OCI-LY1 (cell line): ENCODE measurements around the gene TRIM25.

Experiments used
- H2AFZ ChIP-seq: fragments of 200-600 bp; sonication (generic), shearing (Covaris generic); 2 replicates; pipeline ENCODE4 v1.6.0; 2014; ENCODE audit warnings: antibody characterized with exemption, mild to moderate bottlenecking, low read length
- H3F3A ChIP-seq: fragments of 200-600 bp; sonication (generic), shearing (Covaris generic); 2 replicates; pipeline ENCODE4 v1.6.0; 2014; ENCODE audit warnings: mild to moderate bottlenecking, antibody characterized with exemption, low read length, moderate library complexity; ENCODE audit not compliant: insufficient read depth
- H3K27ac ChIP-seq: fragments of 200-600 bp; sonication (generic); 2 replicates; pipeline ENCODE4 v1.5.1; 2014; ENCODE audit warnings: low read length, mixed run types, mild to moderate bottlenecking, low read depth; ENCODE audit not compliant: poor library complexity, severe bottlenecking
- H3K27me3 ChIP-seq: fragments of 200-600 bp; sonication (generic); 2 replicates; pipeline ENCODE4 v1.6.0; 2014; ENCODE audit warnings: antibody characterized with exemption, mild to moderate bottlenecking, low read length, moderate library complexity; ENCODE audit not compliant: insufficient read depth
- H3K36me3 ChIP-seq: fragments of 200-600 bp; sonication (generic); 2 replicates; pipeline ENCODE4 v1.6.1; 2014; ENCODE audit warnings: mild to moderate bottlenecking, antibody characterized with exemption, low read length, moderate library complexity, mixed read lengths; ENCODE audit not compliant: insufficient read depth
- H3K4me1 ChIP-seq: fragments of 200-600 bp; sonication (generic); 2 replicates; pipeline ENCODE4 v1.5.1; 2014; ENCODE audit warnings: mild to moderate bottlenecking, low read length, moderate library complexity; ENCODE audit not compliant: insufficient read depth, severe bottlenecking
- H3K4me2 ChIP-seq: fragments of 200-600 bp; sonication (generic), shearing (Covaris generic); 2 replicates; pipeline ENCODE4 v1.6.1; 2014; ENCODE audit warnings: low read length
- H3K4me3 ChIP-seq: fragments of 200-600 bp; sonication (generic); 2 replicates; pipeline ENCODE4 v1.5.1; 2014; ENCODE audit warnings: low read length, low read depth, mild to moderate bottlenecking, mixed read lengths; ENCODE audit not compliant: poor library complexity, severe bottlenecking
- H3K79me2 ChIP-seq: fragments of 200-600 bp; shearing (Covaris generic); 2 replicates; pipeline ENCODE4 v1.6.1; 2016; ENCODE audit warnings: mixed run types, low read length, mixed read lengths; ENCODE audit not compliant: insufficient read depth
- H3K9ac ChIP-seq: fragments of 200-600 bp; sonication (generic), shearing (Covaris generic); 2 replicates; pipeline ENCODE4 v1.6.1; 2014; ENCODE audit warnings: mild to moderate bottlenecking, low read length, mixed read lengths
- H3K9me2 ChIP-seq: fragments of 200-600 bp; sonication (generic), shearing (Covaris generic); 2 replicates; pipeline ENCODE4 v1.6.1; 2014; ENCODE audit warnings: low read depth, mild to moderate bottlenecking, low read length, mixed read lengths
- H3K9me3 ChIP-seq: fragments of 200-600 bp; shearing (Covaris generic); 2 replicates; pipeline ENCODE4 v1.6.1; 2014; ENCODE audit warnings: low read length, mixed read lengths
- H4K20me1 ChIP-seq: fragments of 200-600 bp; sonication (generic), shearing (Covaris generic); 2 replicates; pipeline ENCODE4 v1.6.0; 2016; ENCODE audit warnings: mild to moderate bottlenecking, low read length; ENCODE audit not compliant: insufficient read depth
- CTCF ChIP-seq: fragments of 200-600 bp; sonication (generic), shearing (Covaris generic); IDR thresholded peaks from 2 replicates; pipeline ENCODE4 v1.5.1; 2017; ENCODE audit warnings: mild to moderate bottlenecking, antibody characterized with exemption, low read length, moderate library complexity, mixed read lengths
- EZH2 ChIP-seq: fragments of 200-600 bp; sonication (generic), shearing (Covaris generic); IDR thresholded peaks from 2 replicates; pipeline ENCODE4 v1.8.0; 2017; ENCODE audit warnings: borderline replicate concordance, mixed run types, mild to moderate bottlenecking, antibody characterized with exemption, low read length, moderate library complexity, mixed read lengths

Gene TRIM25

GRCh38 chr17:56867948-56868376, 45.9 kb downstream of the TRIM25 start:
- H3K27ac ChIP-seq = no peak overlapping the region
- H2AFZ ChIP-seq = no peak overlapping the region

GRCh38 chr17:56866496-56866895, 47.4 kb downstream of the TRIM25 start:
- H3K9me2 ChIP-seq = no peaks in the 10 kb centered on the region
- H3K9me3 ChIP-seq = no peaks in the 10 kb centered on the region
- H3K79me2 ChIP-seq = no peaks in the 10 kb centered on the region
- no peaks in the 10 kb centered on the region for H3K27me3 ChIP-seq
- no peaks in the 10 kb centered on the region for H4K20me1 ChIP-seq
- H3K9ac ChIP-seq = no peak overlapping the region
- no peaks in the 10 kb centered on the region for H3K4me1 ChIP-seq
- H3F3A ChIP-seq = no peaks in the 10 kb centered on the region
- no peak overlapping the region for H3K4me2 ChIP-seq
- H3K27ac ChIP-seq = no peak overlapping the region
- no peak for TF ChIP-seq EZH2
- no peak for TF ChIP-seq CTCF
- H2AFZ ChIP-seq = no peak overlapping the region
- H3K4me3 ChIP-seq = no peak overlapping the region
- H3K36me3 ChIP-seq = peaks cover 42% of the 10 kb centered on the region

More at GRCh38 chr17:56867948-56868376, 45.9 kb downstream of the TRIM25 start:
- Histone ChIP-seq H3K36me3 (peaks cover 28% of the 10 kb centered on the region), H3K27me3 (no peaks in the 10 kb centered on the region), H4K20me1 (no peaks in the 10 kb centered on the region), H3K4me1 (no peaks in the 10 kb centered on the region), H3K4me3 (no peak overlapping the region), H3K9me2 (no peaks in the 10 kb centered on the region), H3K9ac (no peak overlapping the region), H3F3A (no peaks in the 10 kb centered on the region), H3K9me3 (no peaks in the 10 kb centered on the region), H3K4me2 (no peak overlapping the region), H3K79me2 (no peaks in the 10 kb centered on the region)
- no peak for TF ChIP-seq CTCF
- TF ChIP-seq EZH2 = no peak

- no peak overlapping the region for H3K4me3 ChIP-seq
- TF ChIP-seq EZH2 (no peak), CTCF (no peak)
- peaks cover 46% of the 10 kb centered on the region for H3K36me3 ChIP-seq
Observed at GRCh38 chr17:56866076-56866475, 47.8 kb downstream of the TRIM25 start.

More at GRCh38 chr17:56866076-56866475, 47.8 kb downstream of the TRIM25 start:
- no peaks in the 10 kb centered on the region for H3K4me1 ChIP-seq
- no peaks in the 10 kb centered on the region for H4K20me1 ChIP-seq
- no peaks in the 10 kb centered on the region for H3K27me3 ChIP-seq
- H3K79me2 ChIP-seq = no peaks in the 10 kb centered on the region
- H3F3A ChIP-seq = no peaks in the 10 kb centered on the region
- H3K9me2 ChIP-seq = no peaks in the 10 kb centered on the region
- H3K4me2 ChIP-seq = no peak overlapping the region
- H3K9me3 ChIP-seq = no peaks in the 10 kb centered on the region
- no peak overlapping the region for H3K27ac ChIP-seq
- H2AFZ ChIP-seq = no peak overlapping the region
- no peak overlapping the region for H3K9ac ChIP-seq
